ENCODE measurements around the gene ZNF727. TPM values are rescaled to one million over a fixed set of nuclear protein-coding genes. Genes with fewer than 3 reads are reported as not detected.
"Not testable (repeated sequence)": the region's sequence is repeated elsewhere in the genome, so short reads cannot be mapped to it uniquely, and the experiment has no call there.

The ZNF727 gene
- not detected for polyA plus RNA-seq (2013, experiment 1 of 2; ENCODE audit: insufficient read length)
- not detected for polyA plus RNA-seq (2013, experiment 2 of 2; ENCODE audit: insufficient read length)

- no peak for DNase-seq
Measured at GRCh38 chr7:64045301-64046040, at the start of gene ZNF727. TSS of gene ZNF727 (plus strand) at chr7:64045434. CDS start at chr7:64045622, 188 bp downstream.

DNA sequence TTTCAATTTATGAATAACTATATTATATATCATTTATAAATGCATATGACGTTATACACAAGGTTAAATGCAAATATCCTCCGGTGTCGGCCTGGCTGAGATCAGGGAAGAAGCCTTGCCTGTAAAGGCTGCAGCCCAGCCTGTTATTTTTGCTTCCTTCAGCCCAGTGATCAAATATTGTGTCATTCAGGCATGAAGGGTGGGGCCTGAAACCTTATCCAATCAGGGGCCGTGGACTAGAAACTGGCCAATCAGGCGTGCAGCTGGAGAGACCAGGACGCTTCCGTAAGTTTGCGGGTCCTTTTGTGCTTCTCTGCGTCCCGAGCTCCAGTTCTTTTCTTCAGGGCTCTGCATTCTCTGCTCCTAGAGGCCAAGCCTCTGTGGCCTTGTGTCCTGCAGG, 46.7 kb upstream of the ZNF727 start, which contains the start of gene ZNF722:
Gene ZNF722, plus strand, starts transcription at position 301 of the 400 bp plus-strand sequence. CDS start 113 bp downstream, outside the sequence.
- no peak for DNase-seq

- DNase-seq: not testable (repeated sequence)
Measured at GRCh38 chr7:64015496-64015895, 29.7 kb upstream of the ZNF727 start.

GRCh38 chr7:64035388-64035787, 9.8 kb upstream of the ZNF727 start:
- DNase-seq: no peak

DNA sequence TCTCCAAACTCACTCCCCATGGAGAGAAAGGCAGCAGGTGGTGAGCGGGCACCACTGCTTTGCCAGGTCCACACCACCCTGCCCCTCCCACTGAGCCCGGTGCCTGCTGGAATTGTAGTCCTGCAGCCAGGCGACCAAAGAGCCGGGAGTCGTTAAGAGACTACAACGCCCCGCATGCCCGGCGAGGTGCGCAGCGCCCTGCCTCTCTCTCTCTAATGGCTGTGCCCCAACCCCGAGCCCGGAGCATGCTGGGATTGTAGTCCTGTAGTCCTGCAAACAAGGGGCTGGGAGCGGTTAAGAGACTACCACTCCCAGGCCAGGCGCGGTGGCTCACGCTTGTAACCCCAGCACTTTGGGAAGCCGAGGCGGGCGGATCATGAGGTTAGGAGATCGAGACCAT, 8.1 kb upstream of the ZNF727 start:
- DNase-seq: no peak

DNA sequence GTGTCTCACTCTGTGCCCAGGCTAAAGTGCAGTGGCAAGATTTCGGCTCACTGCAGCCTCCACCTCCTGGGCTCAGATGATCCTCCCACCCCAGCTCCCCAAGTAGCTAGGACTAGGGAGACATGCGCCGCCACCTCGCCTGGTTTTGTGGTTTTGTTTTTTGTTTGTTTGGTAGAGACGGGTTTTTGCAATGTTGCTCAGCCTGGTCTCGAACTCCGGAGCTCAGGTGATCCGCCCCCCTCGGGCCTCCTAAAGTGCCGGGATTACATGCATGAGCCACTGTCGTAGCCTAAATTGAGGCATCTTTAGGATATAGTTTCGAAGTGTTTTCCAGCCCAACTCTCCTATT, 781 bp downstream of the ZNF727 start:
- no peak for DNase-seq

- DNase-seq: not testable (repeated sequence)
Measured at GRCh38 chr7:64077837-64078698, 32.8 kb downstream of the ZNF727 start.

- DNase-seq: no peak
Measured at GRCh38 chr7:64078699-64078994, 33.4 kb downstream of the ZNF727 start.

DNA sequence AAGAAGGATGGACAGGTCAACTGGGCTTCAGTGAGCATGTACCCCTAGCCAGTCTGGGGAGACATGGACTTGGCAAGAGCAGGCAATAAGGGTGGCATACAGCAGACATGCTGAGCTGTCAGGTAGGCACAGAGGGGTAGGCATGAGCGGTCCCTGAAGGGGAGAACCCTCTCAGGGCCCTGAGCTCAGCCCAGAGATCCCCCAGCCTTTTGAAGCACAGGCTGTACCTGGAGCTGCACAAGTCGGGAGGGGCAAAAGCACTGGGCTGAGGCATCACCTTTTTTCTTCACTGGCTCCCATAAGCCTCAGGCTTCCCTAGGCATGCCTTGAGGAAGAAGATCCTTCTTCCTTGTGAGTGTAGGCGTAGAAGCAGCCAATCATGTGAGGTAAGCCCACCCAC, 42.3 kb downstream of the ZNF727 start:
- DNase-seq: no peak

DNA sequence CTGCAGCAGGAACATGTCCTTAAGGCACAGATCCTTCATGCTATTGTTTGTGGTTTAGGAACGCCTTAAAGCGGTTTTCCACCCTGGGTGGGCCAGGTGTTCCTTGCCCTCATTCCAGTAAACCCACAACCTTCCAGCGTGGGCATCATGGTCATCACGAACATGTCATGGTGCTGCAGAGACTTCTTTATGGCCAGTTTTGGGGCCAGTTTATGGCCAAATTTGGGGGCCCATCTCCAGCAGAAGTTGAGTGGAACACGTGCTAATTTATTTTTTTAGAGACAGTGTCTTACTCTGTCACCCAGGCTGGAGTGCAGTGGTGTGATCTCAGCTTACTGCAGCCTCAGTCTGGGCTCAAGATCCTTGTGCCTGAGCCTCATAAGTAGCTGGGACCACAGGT, 43.6 kb downstream of the ZNF727 start:
- DNase-seq: not testable (repeated sequence)

All from fibroblast of skin of abdomen (primary cell).